ENCODE measurements around the gene JAG2. TPM values are rescaled to one million over a fixed set of nuclear protein-coding genes. Genes with fewer than 3 reads are reported as not detected.

Gene JAG2
- total RNA-seq, 1 experiment from 2014 or later: 43.7 TPM

DNA sequence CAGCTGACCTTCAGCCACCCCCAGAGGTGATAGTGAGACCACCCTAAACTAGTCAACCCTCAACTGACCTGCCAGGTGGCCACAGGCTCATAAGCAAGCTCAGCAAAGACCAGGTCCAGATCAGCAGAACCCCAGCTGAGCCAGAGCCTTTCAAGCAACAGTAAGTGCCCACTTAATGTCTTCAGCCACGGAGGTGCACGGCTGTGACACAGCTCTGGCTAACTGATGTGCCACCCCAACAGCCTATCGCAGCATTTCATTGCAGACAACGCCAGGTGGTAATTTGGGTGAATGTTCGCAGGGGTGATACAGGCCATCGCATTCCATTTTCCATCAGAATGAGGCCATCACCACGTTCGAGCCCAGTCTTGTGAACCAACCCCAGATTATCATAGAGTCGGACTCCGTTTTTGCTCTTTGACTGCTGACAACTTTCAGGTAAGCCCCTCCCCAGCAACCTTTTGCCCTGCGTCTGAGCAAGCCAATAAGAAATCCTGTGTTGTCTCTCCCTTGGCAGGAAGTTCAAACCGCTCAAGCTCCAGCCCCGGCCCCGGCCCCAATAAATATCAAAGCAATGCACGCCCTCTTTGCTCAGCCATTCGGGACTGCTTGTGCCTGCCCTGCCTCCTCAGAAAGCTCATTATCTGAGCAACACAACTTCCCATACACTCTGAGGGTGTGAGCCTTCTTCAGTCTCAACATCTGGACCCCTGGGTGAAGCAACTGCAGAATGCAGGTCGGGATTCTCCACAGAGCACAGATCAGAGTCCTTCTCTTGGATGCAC lies 44.4 kb downstream of the JAG2 start:
- no peaks in the 10 kb centered on the region for H3K9me3 ChIP-seq (ENCODE audit: control insufficient read depth, insufficient read depth, low read depth, low read length)
- TF ChIP-seq, protein P1, sequence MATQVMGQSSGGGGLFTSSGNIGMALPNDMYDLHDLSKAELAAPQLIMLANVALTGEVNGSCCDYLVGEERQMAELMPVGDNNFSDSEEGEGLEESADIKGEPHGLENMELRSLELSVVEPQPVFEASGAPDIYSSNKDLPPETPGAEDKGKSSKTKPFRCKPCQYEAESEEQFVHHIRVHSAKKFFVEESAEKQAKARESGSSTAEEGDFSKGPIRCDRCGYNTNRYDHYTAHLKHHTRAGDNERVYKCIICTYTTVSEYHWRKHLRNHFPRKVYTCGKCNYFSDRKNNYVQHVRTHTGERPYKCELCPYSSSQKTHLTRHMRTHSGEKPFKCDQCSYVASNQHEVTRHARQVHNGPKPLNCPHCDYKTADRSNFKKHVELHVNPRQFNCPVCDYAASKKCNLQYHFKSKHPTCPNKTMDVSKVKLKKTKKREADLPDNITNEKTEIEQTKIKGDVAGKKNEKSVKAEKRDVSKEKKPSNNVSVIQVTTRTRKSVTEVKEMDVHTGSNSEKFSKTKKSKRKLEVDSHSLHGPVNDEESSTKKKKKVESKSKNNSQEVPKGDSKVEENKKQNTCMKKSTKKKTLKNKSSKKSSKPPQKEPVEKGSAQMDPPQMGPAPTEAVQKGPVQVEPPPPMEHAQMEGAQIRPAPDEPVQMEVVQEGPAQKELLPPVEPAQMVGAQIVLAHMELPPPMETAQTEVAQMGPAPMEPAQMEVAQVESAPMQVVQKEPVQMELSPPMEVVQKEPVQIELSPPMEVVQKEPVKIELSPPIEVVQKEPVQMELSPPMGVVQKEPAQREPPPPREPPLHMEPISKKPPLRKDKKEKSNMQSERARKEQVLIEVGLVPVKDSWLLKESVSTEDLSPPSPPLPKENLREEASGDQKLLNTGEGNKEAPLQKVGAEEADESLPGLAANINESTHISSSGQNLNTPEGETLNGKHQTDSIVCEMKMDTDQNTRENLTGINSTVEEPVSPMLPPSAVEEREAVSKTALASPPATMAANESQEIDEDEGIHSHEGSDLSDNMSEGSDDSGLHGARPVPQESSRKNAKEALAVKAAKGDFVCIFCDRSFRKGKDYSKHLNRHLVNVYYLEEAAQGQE (IDR thresholded peaks at IDR 0.05; ENCODE audit: insufficient read depth in 1 of 2, low read depth in 2 of 2, low read length in 1 of 2): no peak
- no peak for TF ChIP-seq POLR2AphosphoS5 (IDR thresholded peaks at IDR 0.05; ENCODE audit: low read depth, low read length)
- TF ChIP-seq TCF7L2 (IDR thresholded peaks at IDR 0.05; ENCODE audit: low read depth, low read length): no peak
- TF ChIP-seq, protein P2, sequence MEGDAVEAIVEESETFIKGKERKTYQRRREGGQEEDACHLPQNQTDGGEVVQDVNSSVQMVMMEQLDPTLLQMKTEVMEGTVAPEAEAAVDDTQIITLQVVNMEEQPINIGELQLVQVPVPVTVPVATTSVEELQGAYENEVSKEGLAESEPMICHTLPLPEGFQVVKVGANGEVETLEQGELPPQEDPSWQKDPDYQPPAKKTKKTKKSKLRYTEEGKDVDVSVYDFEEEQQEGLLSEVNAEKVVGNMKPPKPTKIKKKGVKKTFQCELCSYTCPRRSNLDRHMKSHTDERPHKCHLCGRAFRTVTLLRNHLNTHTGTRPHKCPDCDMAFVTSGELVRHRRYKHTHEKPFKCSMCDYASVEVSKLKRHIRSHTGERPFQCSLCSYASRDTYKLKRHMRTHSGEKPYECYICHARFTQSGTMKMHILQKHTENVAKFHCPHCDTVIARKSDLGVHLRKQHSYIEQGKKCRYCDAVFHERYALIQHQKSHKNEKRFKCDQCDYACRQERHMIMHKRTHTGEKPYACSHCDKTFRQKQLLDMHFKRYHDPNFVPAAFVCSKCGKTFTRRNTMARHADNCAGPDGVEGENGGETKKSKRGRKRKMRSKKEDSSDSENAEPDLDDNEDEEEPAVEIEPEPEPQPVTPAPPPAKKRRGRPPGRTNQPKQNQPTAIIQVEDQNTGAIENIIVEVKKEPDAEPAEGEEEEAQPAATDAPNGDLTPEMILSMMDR (IDR thresholded peaks at IDR 0.05): no peak
- TF ChIP-seq SIN3A (IDR thresholded peaks at IDR 0.05; ENCODE audit: borderline replicate concordance, insufficient read depth, low read depth, low read length): no peak
- in situ Hi-C loops (cut with HindIII; ENCODE audit: low pct_unique_long_range_greater_than_20kb, low sequenced_read_pairs) (no loop called here), intact Hi-C loops (cut with micrococcal nuclease; ENCODE audit: unreplicated experiment) (no loop called here)
- H3K4me1 ChIP-seq (ENCODE audit: control insufficient read depth, insufficient read depth, low read length): no peaks in the 10 kb centered on the region
- H3K36me3 ChIP-seq (ENCODE audit: control insufficient read depth, insufficient read depth, low read length): no peaks in the 10 kb centered on the region
- H3K27me3 ChIP-seq (ENCODE audit: control insufficient read depth, insufficient read depth, low read length): no peaks in the 10 kb centered on the region
- no TSS peak for BruUV-seq (replicated peaks)
- no peak overlapping the region for H3K4me3 ChIP-seq (ENCODE audit: low read depth in 2 of 2, low read length in 2 of 2)
- ChIA-PET CTCF (no interaction called here), POLR2A (no interaction called here)
- ATAC-seq: no peak
- H3K27ac ChIP-seq (ENCODE audit: low read length): no peak overlapping the region
- no peak for DNase-seq (ENCODE audit: low read depth, low spot score)

DNA sequence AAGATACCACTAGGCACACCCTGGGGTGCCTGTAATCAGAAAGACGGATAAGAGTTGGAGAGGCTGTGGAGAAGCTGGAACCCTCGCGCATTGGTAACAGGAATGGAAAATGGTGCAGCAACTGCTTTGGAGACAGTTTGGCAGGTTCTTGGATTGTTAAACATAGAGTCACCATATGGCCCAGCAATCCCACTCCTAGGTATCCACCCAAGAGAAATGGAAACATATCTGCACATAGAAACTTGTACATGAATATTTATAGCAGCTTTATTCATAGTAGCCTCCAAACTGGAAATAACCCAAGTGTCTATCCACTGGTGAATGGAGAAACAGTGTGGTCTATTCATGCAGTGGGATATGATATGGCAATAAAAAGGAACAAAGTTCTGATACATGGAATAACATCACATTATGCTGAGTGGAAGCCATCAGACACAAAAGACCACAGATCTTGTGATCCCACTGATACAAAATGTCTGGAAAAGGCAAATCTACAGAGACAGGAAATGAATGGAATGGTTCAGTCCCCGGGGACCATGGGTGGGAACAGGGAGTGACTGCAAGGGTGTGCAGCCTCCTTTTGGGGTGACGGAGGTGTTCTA lies 45.4 kb downstream of the JAG2 start:
- BruUV-seq (replicated peaks): no TSS peak
- DNase-seq (ENCODE audit: low read depth, low spot score): no peak
- H3K4me3 ChIP-seq (ENCODE audit: low read depth in 2 of 2, low read length in 2 of 2): no peak overlapping the region
- no peak for TF ChIP-seq TCF7L2 (IDR thresholded peaks at IDR 0.05; ENCODE audit: low read depth, low read length)
- no peak for TF ChIP-seq POLR2AphosphoS5 (IDR thresholded peaks at IDR 0.05; ENCODE audit: low read depth, low read length)
- TF ChIP-seq, protein P2 (IDR thresholded peaks at IDR 0.05): no peak
- no peak for TF ChIP-seq SIN3A (IDR thresholded peaks at IDR 0.05; ENCODE audit: borderline replicate concordance, insufficient read depth, low read depth, low read length)
- TF ChIP-seq, protein P1 (IDR thresholded peaks at IDR 0.05; ENCODE audit: insufficient read depth in 1 of 2, low read depth in 2 of 2, low read length in 1 of 2): no peak
- no peaks in the 10 kb centered on the region for H3K9me3 ChIP-seq (ENCODE audit: control insufficient read depth, insufficient read depth, low read depth, low read length)
- ChIA-PET POLR2A (no interaction called here), CTCF (no interaction called here)
- intact Hi-C loops (cut with micrococcal nuclease; ENCODE audit: unreplicated experiment): no loop called here
- in situ Hi-C loops (cut with HindIII; ENCODE audit: low pct_unique_long_range_greater_than_20kb, low sequenced_read_pairs): no loop called here
- H3K4me1 ChIP-seq (ENCODE audit: control insufficient read depth, insufficient read depth, low read length): no peaks in the 10 kb centered on the region
- H3K27ac ChIP-seq (ENCODE audit: low read length): no peak overlapping the region
- H3K27me3 ChIP-seq (ENCODE audit: control insufficient read depth, insufficient read depth, low read length): no peaks in the 10 kb centered on the region
- no peak for ATAC-seq
- no peaks in the 10 kb centered on the region for H3K36me3 ChIP-seq (ENCODE audit: control insufficient read depth, insufficient read depth, low read length)

All from Panc1 (cell line).